Muscle of arm (tissue), 12 donors: Measurements from ENCODE around the gene EHMT2. TPM values are rescaled to one million over a fixed set of nuclear protein-coding genes. Genes with fewer than 3 reads are reported as not detected.
"Not testable (repeated sequence)": the region's sequence is repeated elsewhere in the genome, so short reads cannot be mapped to it uniquely, and the experiment has no call there.

Source experiments
- DNase-seq: peaks from one replicate; pipeline ENCODE4 v3.0.0-alpha.2; 2013
- polyA plus RNA-seq, 12 donors: library from polyadenylated mRNA; unstranded; fragments of 120-200 nt; gene quantifications; one replicate each; pipeline ENCODE4 v1.2.1, GENCODE V29; 2013; ENCODE audit not compliant: insufficient read length in 12 of 12

Gene EHMT2
- polyA plus RNA-seq, 12 donors = 26.0 to 62.8 (median 31.4) TPM; not detected in 1

DNA sequence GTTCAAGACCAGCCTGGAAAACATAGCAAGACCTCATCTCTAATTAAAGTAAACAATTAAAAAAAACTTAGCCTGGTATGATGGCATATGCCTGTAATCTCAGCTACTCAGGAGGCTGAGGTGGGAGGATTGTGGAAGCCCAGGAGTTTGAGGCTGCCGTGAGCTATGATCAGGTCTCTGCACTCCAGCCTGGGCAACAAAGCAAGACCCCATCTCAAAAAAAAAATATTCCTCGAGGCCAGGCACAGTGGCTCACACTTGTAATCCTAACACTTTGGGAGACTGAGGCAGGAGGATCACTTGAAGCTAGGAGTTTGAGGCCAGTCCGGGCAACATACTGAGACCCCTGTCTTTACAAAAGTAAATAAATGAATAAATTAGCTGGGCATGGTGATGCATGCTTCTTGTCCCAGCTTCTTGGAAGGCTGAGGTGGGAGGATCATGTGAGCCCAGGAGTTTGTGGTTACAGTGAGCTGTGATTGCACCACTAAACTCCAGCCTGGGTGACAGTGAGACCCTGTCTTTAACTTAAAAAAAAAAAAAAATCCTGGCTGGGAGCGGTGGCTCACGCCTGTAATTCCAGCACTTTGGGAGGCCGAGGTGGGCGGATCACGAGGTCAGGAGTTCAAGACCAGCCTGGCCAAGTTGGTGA is 20.7 kb upstream of the EHMT2 start:
- no peak for DNase-seq

GRCh38 chr6:31915756-31916155 is 18.3 kb upstream of the EHMT2 start:
- DNase-seq = no peak

- no peak for DNase-seq
These were observed 17.9 kb upstream of the EHMT2 start for GRCh38 chr6:31915351-31915750.

GRCh38 chr6:31911826-31912585 is 14.5 kb upstream of the EHMT2 start:
- no peak for DNase-seq

DNA sequence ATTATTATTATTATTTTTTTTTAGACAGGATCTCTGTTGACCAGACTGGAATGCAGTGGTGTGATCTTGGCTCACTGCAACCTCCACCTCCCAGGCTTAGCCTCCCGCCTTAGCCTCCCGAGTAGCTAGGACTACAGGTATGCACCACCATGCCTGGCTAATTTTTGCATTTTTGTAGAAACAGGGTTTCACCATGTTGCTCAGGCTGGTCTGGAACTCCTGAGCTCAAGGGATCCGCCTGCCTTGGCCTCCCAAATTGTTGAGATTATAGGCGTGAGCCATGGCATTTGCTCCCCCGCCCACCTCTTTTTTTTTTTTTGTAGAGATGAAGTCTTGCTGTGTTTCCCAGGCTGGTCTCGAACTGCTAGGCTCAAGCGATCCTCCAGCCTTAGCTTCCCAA is 11.8 kb upstream of the EHMT2 start:
- DNase-seq = not testable (repeated sequence)

GRCh38 chr6:31908791-31909190 is 11.3 kb upstream of the EHMT2 start:
- no peak for DNase-seq

GRCh38 chr6:31908255-31908654 is 10.8 kb upstream of the EHMT2 start:
- DNase-seq = not testable (repeated sequence)

DNA sequence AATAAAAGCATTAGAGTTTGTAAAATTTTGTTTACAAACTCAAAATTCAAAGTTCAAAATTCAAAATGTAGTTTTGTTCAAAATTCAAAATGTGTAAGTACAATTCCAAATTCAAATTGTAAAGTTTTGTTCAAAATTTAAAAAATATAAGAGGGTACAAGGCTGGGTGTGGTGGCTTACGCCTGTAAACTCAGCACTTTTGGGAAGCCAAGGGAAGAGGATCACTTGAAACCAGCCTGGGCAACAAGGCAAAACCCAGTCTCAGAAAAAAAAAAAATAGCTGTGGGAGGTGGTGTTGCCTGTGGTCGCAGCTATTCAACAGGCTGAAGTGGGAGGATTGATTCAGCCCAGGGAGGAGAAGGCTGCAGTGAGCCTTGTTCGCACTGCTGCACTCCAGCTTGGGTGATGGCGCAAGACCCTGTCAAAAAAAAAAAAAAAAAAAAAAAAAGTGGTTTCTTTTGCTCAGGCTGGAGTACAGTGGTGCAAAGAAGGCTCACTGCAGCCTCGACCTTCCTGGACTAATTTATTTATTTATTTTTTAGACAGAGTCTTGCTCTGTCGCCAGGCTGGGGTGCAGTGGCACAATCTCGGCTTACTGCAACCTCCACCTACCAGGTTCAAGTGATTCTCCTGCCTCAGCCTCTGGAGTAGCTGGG is 9.8 kb upstream of the EHMT2 start:
- no peak for DNase-seq

DNA sequence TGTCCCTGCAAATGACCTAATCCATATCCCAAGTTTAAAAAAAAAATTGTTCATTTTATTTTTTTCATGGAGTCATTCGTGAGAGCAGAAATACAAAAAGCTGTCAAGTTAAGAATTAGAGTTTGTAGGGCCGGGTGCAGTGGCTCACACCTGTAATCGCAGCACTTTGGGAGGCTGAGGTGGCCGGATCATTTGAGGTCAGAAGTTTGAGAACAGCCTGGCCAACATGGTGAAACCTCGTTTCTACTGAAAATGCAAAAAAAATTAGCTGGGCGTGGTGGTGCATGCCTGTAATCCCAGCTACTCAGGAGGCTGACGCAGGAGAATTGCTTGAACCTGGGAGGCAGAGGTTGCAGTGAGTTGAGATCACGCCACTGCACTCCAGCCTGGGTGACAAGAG is 9.2 kb upstream of the EHMT2 start:
- DNase-seq = not testable (repeated sequence)

DNA sequence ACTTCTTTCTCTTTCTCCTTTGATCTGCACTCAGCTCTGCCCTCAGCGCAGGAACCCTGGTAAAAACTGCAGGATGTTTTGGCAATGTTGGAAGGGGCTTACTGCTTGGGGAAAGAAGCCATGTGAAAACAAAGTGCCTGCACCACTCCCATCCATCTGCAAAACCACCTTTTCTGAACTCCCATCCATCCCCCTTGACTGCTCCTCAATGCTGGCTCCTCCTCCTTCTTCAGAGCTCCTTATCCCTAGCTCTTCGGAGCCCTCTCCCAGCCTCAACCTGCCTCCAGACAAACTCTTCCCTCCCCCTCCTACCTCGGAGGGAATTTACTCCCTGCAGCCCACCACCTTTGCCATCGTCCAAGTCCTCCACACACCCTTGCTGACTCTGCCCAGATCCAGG is 8.6 kb upstream of the EHMT2 start:
- DNase-seq = no peak

DNA sequence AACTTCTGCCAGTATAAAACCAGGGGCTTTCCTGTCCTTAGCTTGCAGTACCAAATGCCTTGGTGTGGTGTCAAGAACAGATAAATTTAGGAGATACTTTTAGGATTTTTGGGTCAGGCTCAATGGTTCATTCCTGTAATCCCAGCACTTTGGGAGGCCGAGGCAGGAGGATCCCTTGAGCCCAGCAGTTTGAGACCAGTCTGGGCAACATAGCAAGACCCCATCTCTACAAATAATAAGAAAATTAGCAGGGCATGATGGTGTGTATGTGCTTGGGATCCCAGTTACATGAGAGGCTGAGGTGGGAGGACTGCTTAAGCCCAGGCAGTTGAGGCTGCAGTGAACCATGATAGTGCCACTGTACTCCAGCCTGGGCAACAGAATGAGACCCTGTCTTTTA is 7.5 kb upstream of the EHMT2 start:
- DNase-seq = no peak

- no peak for DNase-seq
These were observed 6.5 kb upstream of the EHMT2 start for GRCh38 chr6:31903957-31904356.

DNA sequence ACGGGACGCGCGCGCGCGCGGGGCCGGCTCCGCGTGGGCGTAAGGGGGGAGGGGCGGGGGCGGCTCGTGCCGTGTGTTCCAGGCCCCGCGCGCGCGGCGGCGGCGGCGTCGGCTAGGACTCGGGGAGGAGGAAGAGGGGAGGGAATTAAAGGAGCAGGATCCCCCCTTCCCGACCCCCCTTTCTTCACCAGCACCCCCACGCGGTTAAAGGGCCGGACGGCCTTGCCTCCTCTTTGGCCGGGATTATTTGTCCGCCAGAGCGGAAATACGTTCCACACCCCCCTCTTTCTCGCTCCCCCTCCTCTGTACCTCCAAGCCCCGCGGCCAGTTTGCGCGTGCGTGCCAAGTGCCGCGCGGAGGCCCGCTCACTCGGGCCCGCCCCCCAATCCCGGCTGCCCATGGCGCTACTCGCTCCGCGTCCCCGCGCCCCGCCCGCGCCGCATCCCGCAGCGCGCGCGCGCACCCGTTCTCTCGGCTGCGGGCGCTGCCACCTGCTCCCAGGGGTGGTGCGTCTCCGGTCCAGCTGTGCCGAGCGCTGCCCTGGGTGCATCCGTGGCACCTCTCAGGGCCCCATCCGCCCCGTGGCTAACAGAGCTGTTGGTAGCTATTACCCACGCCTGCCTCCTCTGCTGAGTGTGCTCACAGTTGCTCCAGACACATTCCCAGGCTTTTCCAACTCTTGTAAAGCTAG is 4.6 kb upstream of the EHMT2 start, which contains the start of gene ZBTB12:
Gene ZBTB12, minus strand, starts transcription at position 134 of the 691 bp plus-strand sequence. CDS start 781 bp downstream, outside the sequence.
- DNase-seq = peak; percentile 97

DNA sequence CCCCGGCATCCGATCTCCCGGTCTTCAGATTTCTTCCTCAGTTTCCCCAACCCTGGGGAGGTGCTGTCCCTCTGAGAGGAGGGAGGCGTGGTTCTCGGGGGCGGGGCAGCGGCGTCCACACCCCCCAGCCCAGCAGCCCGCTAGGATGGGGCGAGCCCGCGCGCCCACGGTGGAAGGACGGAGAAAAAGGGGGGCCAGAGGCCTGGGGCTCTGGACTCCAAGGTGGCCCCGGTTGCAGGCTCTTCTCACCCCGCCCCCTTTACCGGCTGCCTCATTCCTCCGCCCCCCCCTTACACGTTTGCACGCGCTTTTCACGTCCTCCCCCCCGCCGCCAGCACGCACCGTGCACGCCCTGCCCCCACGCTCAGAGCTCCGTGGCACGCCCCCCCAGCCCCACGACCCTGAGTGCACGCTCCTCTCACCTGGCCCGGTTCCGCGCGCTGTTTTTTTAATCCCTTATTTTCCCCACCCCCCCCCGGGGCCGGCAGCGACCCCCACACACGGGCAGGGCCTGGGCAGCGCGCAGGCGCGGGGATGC is 4.0 kb upstream of the EHMT2 start:
- DNase-seq = peak; percentile 58

- no peak for DNase-seq
These were observed 3.5 kb upstream of the EHMT2 start for GRCh38 chr6:31900917-31901414.

- no peak for DNase-seq
These were observed 2.6 kb upstream of the EHMT2 start for GRCh38 chr6:31899882-31900722.

DNA sequence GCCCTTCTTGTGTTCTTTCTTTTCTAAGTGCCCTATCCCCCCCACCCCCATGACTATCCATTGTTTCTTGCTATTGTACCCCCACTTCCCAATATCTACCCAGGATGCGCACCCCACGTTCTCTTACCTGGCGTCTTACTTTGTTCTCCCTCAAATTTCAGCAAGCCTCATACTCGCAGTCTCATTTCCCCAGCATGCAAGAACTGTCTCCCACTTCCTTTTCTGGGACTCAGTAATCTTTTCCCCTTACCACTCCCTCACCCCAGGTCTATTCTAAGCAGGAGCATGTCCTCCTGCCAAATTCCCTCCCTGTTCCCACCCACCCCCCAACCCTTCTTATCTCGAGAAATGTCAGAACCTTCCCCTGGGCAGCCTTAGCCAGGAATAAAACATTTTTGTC is 1.7 kb upstream of the EHMT2 start:
- no peak for DNase-seq

DNA sequence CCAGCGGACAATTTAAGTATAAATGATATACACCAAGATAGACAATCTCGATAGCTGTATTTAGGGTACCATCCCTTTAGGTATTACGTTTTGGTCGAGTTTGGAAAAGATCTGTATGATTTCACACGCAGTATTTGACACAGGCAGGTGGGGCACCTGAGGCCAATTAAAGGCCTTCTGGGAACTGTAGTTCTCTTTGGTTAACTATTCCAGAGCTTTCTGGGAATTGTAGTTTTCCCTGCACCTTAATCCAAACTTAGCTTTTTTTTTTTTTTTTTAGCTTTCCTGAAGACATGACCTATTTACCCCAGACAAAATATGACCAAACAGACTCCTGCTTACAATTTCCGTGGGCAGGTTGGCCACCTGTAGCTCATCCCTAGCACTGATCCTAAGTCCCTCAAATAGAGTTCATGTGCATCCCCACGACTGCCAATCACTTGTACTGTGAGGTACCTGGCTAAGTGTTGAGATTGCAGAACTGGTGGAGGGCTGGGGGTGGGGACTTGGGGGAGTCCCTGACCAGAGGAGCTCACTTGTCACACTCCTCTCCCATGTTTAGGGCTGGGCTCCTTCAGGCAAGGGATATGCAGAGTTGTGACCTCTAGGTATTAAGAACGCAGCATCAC is 999 bp upstream of the EHMT2 start:
- DNase-seq = peak; percentile 45

- DNase-seq = no peak
These were observed 464 bp downstream of the EHMT2 start for GRCh38 chr6:31896856-31897611.

- DNase-seq = no peak
These were observed 1.0 kb downstream of the EHMT2 start for GRCh38 chr6:31896493-31896855.
